Measurements from ENCODE around the gene APOC4. TPM values are rescaled to one million over a fixed set of nuclear protein-coding genes. Genes with fewer than 3 reads are reported as not detected.
A peak's percentile ranks its signal among the peaks of the same experiment; 100 is the strongest.

APOC4 gene
- total RNA-seq, 2 donors from 2014 or later: not detected

GRCh38 chr19:44988896-44989556 lies 47.0 kb downstream of the APOC4 start:
- Mint-ChIP-seq H3K4me1 (no peaks in the 10 kb centered on the region), H3K36me3 (ENCODE audit: low read depth) (peaks cover 62% of the 10 kb centered on the region), H3K9me3 (no peaks in the 10 kb centered on the region), H3K4me3 (no peak overlapping the region), H3K27me3 (no peaks in the 10 kb centered on the region), H3K27ac (no peak overlapping the region)
- peak; percentile 78 for ATAC-seq (replicated peaks)

DNA sequence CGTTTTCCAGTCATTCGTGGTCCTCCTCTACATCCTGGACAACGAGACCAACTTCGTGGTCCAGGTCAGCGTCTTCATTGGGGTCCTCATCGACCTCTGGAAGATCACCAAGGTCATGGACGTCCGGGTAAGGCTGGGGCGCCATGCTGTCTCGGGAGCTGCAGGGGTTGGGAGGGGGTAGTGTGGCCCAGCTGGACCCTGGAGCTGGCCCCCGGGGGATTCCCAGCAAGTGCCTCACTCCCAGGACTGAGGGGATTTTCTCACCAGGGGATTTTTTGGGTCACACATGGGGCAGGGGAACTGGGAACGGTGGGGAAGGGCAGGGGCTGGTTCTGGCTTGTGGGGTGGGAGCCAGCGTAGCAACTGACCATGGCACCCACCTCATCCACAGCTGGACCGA lies 48.4 kb downstream of the APOC4 start:
- Mint-ChIP-seq H3K4me1 (no peaks in the 10 kb centered on the region), H3K27me3 (no peaks in the 10 kb centered on the region), H3K9me3 (no peaks in the 10 kb centered on the region), H3K4me3 (no peak overlapping the region), H3K36me3 (ENCODE audit: low read depth) (peaks cover 48% of the 10 kb centered on the region), H3K27ac (no peak overlapping the region)
- ATAC-seq (replicated peaks): no peak

DNA sequence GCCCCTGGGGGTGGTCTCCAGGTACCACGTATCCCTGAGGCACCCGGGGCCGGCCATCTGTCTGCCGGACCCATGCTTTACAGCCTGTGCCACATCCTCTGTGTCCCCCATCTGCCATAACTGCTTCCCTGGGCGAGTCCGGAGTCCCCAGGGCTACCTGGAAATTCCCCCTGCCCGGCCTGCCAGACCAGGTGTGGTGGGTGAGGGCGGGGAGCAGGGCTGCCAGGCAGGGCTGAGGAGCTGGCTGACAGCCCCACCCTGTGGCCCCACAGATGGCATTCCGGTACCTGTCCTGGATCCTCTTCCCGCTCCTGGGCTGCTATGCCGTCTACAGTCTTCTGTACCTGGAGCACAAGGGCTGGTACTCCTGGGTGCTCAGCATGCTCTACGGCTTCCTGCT lies 48.9 kb downstream of the APOC4 start:
- no peak for ATAC-seq (replicated peaks)
- no peaks in the 10 kb centered on the region for H3K4me1 Mint-ChIP-seq
- no peak overlapping the region for H3K4me3 Mint-ChIP-seq
- H3K9me3 Mint-ChIP-seq: no peaks in the 10 kb centered on the region
- no peaks in the 10 kb centered on the region for H3K27me3 Mint-ChIP-seq
- H3K27ac Mint-ChIP-seq: no peak overlapping the region
- H3K36me3 Mint-ChIP-seq (ENCODE audit: low read depth): peaks cover 42% of the 10 kb centered on the region

DNA sequence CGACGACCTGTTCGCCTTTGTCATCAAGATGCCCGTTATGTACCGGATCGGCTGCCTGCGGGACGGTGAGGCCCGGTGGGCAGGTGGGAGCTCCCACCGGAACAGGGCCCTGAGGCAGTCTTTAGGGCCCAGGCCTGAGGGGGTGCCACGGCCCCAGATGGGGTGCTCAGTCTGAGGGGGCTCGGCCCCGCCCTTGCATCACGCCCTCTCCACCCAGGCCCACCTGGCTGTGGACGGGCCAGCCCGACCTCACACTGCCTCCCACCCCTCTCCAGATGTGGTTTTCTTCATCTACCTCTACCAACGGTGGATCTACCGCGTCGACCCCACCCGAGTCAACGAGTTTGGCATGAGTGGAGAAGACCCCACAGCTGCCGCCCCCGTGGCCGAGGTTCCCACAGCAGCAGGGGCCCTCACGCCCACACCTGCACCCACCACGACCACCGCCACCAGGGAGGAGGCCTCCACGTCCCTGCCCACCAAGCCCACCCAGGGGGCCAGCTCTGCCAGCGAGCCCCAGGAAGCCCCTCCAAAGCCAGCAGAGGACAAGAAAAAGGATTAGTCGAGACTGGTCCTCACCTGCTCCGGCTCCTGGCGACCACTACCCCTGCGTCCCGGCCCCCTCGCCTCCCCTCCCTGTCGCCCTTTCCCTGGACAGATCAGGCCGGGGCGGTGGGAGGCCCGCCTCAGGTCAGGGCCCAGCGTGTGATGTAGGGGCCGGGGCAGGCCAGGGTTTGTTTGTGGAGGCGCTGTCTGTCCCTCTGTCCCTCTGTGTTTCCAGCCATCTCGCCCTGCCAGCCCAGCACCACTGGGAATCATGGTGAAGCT lies 50.5 kb downstream of the APOC4 start:
- peaks cover 28% of the 10 kb centered on the region for H3K36me3 Mint-ChIP-seq (ENCODE audit: low read depth)
- H3K9me3 Mint-ChIP-seq: no peaks in the 10 kb centered on the region
- no peak overlapping the region for H3K27ac Mint-ChIP-seq
- no peak for ATAC-seq (replicated peaks)
- no peaks in the 10 kb centered on the region for H3K4me1 Mint-ChIP-seq
- no peaks in the 10 kb centered on the region for H3K27me3 Mint-ChIP-seq
- H3K4me3 Mint-ChIP-seq: no peak overlapping the region

GRCh38 chr19:44993526-44993925 lies 51.5 kb downstream of the APOC4 start:
- Mint-ChIP-seq H3K27ac (no peak overlapping the region), H3K4me3 (no peak overlapping the region), H3K36me3 (ENCODE audit: low read depth) (peaks cover 22% of the 10 kb centered on the region), H3K4me1 (no peaks in the 10 kb centered on the region), H3K27me3 (no peaks in the 10 kb centered on the region), H3K9me3 (no peaks in the 10 kb centered on the region)
- ATAC-seq (replicated peaks): no peak

GRCh38 chr19:44993926-44994537 lies 52.0 kb downstream of the APOC4 start:
- Mint-ChIP-seq H3K9me3 (no peaks in the 10 kb centered on the region), H3K36me3 (ENCODE audit: low read depth) (peaks cover 17% of the 10 kb centered on the region), H3K27ac (no peak overlapping the region), H3K4me3 (no peak overlapping the region), H3K4me1 (no peaks in the 10 kb centered on the region), H3K27me3 (no peaks in the 10 kb centered on the region)
- ATAC-seq (replicated peaks): no peak

Other genes starting within 250 kb of the APOC4 start
- gene CEACAM16, start 243.1 kb upstream of the APOC4 start, total RNA-seq: not detected
- gene BCL3, start 193.5 kb upstream of the APOC4 start, total RNA-seq: 10 to 100 TPM; 79.0 to 86.3 TPM
- not detected for gene CBLC, start 164.3 kb upstream of the APOC4 start, total RNA-seq
- not detected for gene BCAM, start 133.1 kb upstream of the APOC4 start, total RNA-seq
- under 1 TPM; 0.45 to 0.64 TPM for gene NECTIN2, start 95.9 kb upstream of the APOC4 start, total RNA-seq
- 100 to 1,000 TPM in 1 of 2 donors, 10 to 100 TPM in 1; 55.3 to 165 TPM for gene TOMM40, start 51.0 kb upstream of the APOC4 start, total RNA-seq
- gene APOE, start 36.4 kb upstream of the APOC4 start, total RNA-seq: 1 to 10 TPM in 1 of 2 donors, under 1 TPM in 1; 0.91 to 2.2 TPM
- gene APOC1, start 27.6 kb upstream of the APOC4 start, total RNA-seq: 1 to 10 TPM in 1 of 2 donors, under 1 TPM in 1; 0.89 to 1.6 TPM
- not detected for gene APOC2, start 3.8 kb downstream of the APOC4 start, total RNA-seq
- 10 to 100 TPM; 60.2 to 80.5 TPM for gene CLPTM1, start 13.1 kb downstream of the APOC4 start, total RNA-seq
- 10 to 100 TPM; 41.4 to 52.0 TPM for gene RELB, start 59.2 kb downstream of the APOC4 start, total RNA-seq
- gene CLASRP, start 96.8 kb downstream of the APOC4 start, total RNA-seq: 10 to 100 TPM; 87.5 TPM
- 10 to 100 TPM in 1 of 2 donors, 1 to 10 TPM in 1; 6.7 to 11.6 TPM for gene ZNF296, start 134.2 kb downstream of the APOC4 start, total RNA-seq
- 10 to 100 TPM; 56.9 to 57.2 TPM for gene GEMIN7, start 137.0 kb downstream of the APOC4 start, total RNA-seq
- 10 to 100 TPM; 19.8 to 27.7 TPM for gene PPP1R37, start 150.9 kb downstream of the APOC4 start, total RNA-seq
- gene NKPD1, start 218.7 kb downstream of the APOC4 start, total RNA-seq: under 1 TPM; 0.06 to 0.40 TPM
- 10 to 100 TPM; 12.9 to 32.1 TPM for gene TRAPPC6A, start 236.0 kb downstream of the APOC4 start, total RNA-seq
- gene BLOC1S3, start 236.5 kb downstream of the APOC4 start, total RNA-seq: 10 to 100 TPM; 13.9 to 16.7 TPM

Measured in activated T-helper 17 cell treated with anti-CD3 and anti-CD28 coated beads, Interleukin-2, amount 50 U/mL, for 72 hours (primary cell).